Endothelial cell of hepatic sinusoid (primary cell): ENCODE data around the gene GREM1.

Experiments used
- in situ Hi-C: cut with HindIII; loops from 2 replicates; pipeline ENCODE4 v1.10.0; 2017; ENCODE audit warnings: low sequenced_read_pairs

The GREM1 gene

GRCh38 chr15:32775103-32775502 is 57.3 kb downstream of the GREM1 start:
- in situ Hi-C loops, result no loop called here

- in situ Hi-C loops, result no loop called here
Observed at GRCh38 chr15:32778391-32779176, 60.8 kb downstream of the GREM1 start.

- in situ Hi-C loops, result no loop called here
Observed at GRCh38 chr15:32781781-32782180, 64.0 kb downstream of the GREM1 start.

GRCh38 chr15:32784581-32784980 is 66.8 kb downstream of the GREM1 start:
- in situ Hi-C loops, result no loop called here

- in situ Hi-C loops, result no loop called here
Observed at GRCh38 chr15:32786906-32787305, 69.1 kb downstream of the GREM1 start.

GRCh38 chr15:32787949-32788348 is 70.1 kb downstream of the GREM1 start:
- in situ Hi-C loops, result no loop called here

- in situ Hi-C loops, result loop anchor here (10.0 kb wide), 1 partner anchor 56 kb away; no protein-coding TSS in a partner anchor
Observed at GRCh38 chr15:32790352-32790999, 72.7 kb downstream of the GREM1 start.

- in situ Hi-C loops, result loop anchor here (10.0 kb wide), 1 partner anchor 58 kb away; no protein-coding TSS in a partner anchor
Observed at GRCh38 chr15:32792436-32792835, 74.6 kb downstream of the GREM1 start.
